Gastrocnemius medialis (tissue), 4 donors: ENCODE results near the gene PIN4.

Experiments used
- CTCF ChIP-seq, 5 experiments: fragments of 450-650 bp in 3 of 5; fragments of 200-600 bp in 2 of 5; sonication (generic) in 2 of 5; IDR thresholded peaks in 4 of 5; conservative IDR thresholded peaks in 1 of 5; 1 replicate in 4 of 5; 2 replicates in 1 of 5; pipeline ENCODE4 v1.5.1; 2016 to 2019; ENCODE audit warnings: antibody characterized with exemption in 5 of 5, mild to moderate bottlenecking in 3 of 5, moderate library complexity in 3 of 5
- POLR2A ChIP-seq, 2 donors: fragments of 450-650 bp; IDR thresholded peaks; one replicate each; pipeline ENCODE4 v1.6.1; 2017; ENCODE audit warnings: antibody characterized with exemption in 2 of 2, mild to moderate bottlenecking in 2 of 2, moderate library complexity in 2 of 2

DNA sequence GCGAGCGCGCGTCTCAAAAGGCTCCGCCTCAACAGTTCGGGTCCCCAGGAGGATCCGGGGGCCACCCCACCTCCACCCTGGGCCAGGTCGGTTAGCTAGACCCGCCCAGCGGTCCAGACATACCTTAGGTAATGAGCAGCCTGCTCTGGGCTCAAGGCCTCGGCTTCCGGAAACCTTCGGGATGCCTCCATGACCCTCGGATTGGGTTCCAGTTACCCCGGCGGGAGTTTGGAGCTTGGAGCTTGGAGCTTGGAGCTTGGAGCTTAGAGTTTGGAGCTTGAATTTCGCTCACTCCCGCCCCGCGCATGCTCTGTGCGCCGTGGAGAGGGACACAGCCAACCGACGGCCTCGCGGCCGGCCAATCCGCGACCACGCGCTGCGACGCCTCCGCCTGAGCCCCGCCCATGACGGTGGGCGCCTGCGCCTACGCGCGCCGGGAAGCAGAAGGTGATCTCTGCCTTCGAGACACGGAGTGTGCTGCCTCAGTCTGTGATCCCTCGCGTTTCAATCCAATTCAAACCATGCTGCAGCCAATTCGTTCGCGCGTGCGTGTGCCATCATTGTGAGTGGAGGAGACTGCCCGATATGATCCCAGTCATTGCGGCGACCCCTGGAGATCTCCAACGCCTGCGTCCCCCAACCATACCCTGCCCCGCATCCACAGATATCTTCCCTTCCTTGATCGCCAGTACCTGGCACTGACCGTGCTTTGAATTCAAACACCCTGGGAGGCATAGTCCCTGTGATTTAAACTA is 57.3 kb downstream of the PIN4 start, which contains the start of gene ERCC6L:
- TF ChIP-seq CTCF (IDR thresholded peaks at IDR 0.05 in 4 of 5, conservative IDR thresholded peaks at IDR 0.05 in 1 of 5) (no peak), POLR2A (IDR thresholded peaks at IDR 0.05) (no peak)
